Colonic mucosa (tissue), 4 donors: ENCODE results near the gene TYR. TPM values are rescaled to one million over a fixed set of nuclear protein-coding genes. Genes with fewer than 3 reads are reported as not detected.
A peak's percentile ranks its signal among the peaks of the same experiment; 100 is the strongest.
"Not testable (repeated sequence)": the region's sequence is repeated elsewhere in the genome, so short reads cannot be mapped to it uniquely, and the experiment has no call there.

Experiments used
- DNase-seq: peaks from one replicate; pipeline ENCODE4 v3.0.0-alpha.2; 2020
- H3K27ac ChIP-seq: fragments of 200-600 bp; one replicate; pipeline ENCODE4 v1.8.0; 2021
- H3K27me3 ChIP-seq: fragments of 200-600 bp; one replicate; pipeline ENCODE4 v1.8.0; 2021
- H3K36me3 ChIP-seq: fragments of 200-600 bp; one replicate; pipeline ENCODE4 v1.8.0; 2021
- H3K4me1 ChIP-seq: fragments of 200-600 bp; one replicate; pipeline ENCODE4 v1.8.0; 2021; ENCODE audit warnings: mild to moderate bottlenecking
- H3K4me3 ChIP-seq: fragments of 200-600 bp; one replicate; pipeline ENCODE4 v1.8.0; 2021
- H3K9ac ChIP-seq, 2 donors: one replicate each; pipeline ENCODE4 v1.7.0; 2013; ENCODE audit warnings: control low read depth in 2 of 2, low read depth in 2 of 2, low read length in 2 of 2
- H3K9me3 ChIP-seq: fragments of 200-600 bp; one replicate; pipeline ENCODE4 v1.8.0; 2021
- intact Hi-C: fragments of 100-400 bp; cut with DNase I; formaldehyde crosslinking; loops from one replicate; pipeline ENCODE4 v1.14.1; 2022
- total RNA-seq, 2 donors: library from RNA; stranded (reverse); fragmentation: NEBNext Ultra II Directional in 1 of 2; extraction: Animal tissue kit (Norgen Biotek cat#: 25700) in 1 of 2; gene quantifications; one replicate each; pipeline ENCODE4 v1.2.1, GENCODE V29; 2021
- donor health status: healthy.
- donor health status: DM: no; HTN: no; CAD: no.
- donor health status: DM: no; HTN: no; CAD: no.

The TYR gene
- total RNA-seq, 2 donors from 2014 or later, result not detected

GRCh38 chr11:89337100-89337650 is 159.5 kb downstream of the TYR start:
- H3K9me3 ChIP-seq, H3K4me1 ChIP-seq, H3K9ac ChIP-seq, intact Hi-C loops, H3K36me3 ChIP-seq, H3K4me3 ChIP-seq, H3K27ac ChIP-seq, H3K27me3 ChIP-seq: not testable (repeated sequence)
- DNase-seq, result peak; percentile 17

- not testable (repeated sequence) for DNase-seq, H3K9ac ChIP-seq
These were observed 160.4 kb downstream of the TYR start for GRCh38 chr11:89338073-89338472.

GRCh38 chr11:89340450-89340849 is 162.8 kb downstream of the TYR start:
- H3K36me3 ChIP-seq, H3K9ac ChIP-seq, DNase-seq, intact Hi-C loops, H3K9me3 ChIP-seq, H3K4me1 ChIP-seq, H3K4me3 ChIP-seq, H3K27ac ChIP-seq, H3K27me3 ChIP-seq: not testable (repeated sequence)

More at GRCh38 chr11:89338073-89338472, 160.4 kb downstream of the TYR start:
- intact Hi-C loops, H3K36me3 ChIP-seq, H3K27ac ChIP-seq, H3K4me1 ChIP-seq, H3K9me3 ChIP-seq, H3K4me3 ChIP-seq, H3K27me3 ChIP-seq: not testable (repeated sequence)

DNA sequence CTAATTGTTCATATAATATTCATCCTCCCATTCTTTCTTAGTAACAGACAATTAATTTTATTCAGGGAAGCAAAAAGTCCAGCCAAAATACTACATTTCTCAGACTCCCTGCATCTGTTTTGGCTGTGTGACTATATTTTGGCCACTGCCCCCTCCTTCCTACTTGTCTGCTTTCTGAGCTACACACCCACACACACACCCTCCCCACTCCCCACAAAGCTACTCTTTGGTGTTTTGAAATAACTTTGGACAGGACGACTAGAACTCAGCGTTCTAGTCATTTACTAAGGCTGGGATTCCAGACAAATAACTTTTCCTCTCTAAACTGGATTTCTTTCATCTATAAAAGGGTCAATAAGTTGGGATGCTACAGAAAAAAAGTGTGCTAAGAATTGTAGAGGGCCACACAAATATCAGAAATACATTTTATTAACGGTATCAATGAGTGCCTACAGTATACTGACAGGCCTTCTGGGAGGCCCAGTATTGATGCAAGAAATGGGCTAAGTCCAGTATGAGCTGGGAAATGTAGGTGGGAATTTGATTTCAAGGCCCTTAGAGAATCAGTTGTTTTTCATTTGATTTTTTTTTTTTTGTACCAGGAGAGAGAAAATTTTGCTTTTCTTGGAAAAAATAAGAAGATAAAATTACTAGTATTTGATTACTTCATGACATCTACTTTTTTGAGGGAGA is 165.4 kb downstream of the TYR start:
- H3K4me1 ChIP-seq, intact Hi-C loops, H3K27me3 ChIP-seq, H3K36me3 ChIP-seq, H3K27ac ChIP-seq, DNase-seq, H3K9ac ChIP-seq, H3K4me3 ChIP-seq, H3K9me3 ChIP-seq: not testable (repeated sequence)

Other genes with a start within 250 kb of the TYR start
- gene GRM5, start 111.9 kb upstream of the TYR start, total RNA-seq, result not detected